CD8-positive, alpha-beta memory T cell (primary cell): Measurements from ENCODE around the gene DIAPH2. TPM values are rescaled to one million over a fixed set of nuclear protein-coding genes. Genes with fewer than 3 reads are reported as not detected.

Source experiments
- CTCF ChIA-PET: fragments of 350-600 bp; sonication (Branson Sonifier 250); formaldehyde crosslinking; loops from one replicate; lab custom pipeline; 2021; ENCODE audit warnings: antibody characterized with exemption; lab: Charles Lee
- POLR2A ChIA-PET: fragments of 350-600 bp; sonication (Branson Sonifier 250); formaldehyde crosslinking; loops from one replicate; lab custom pipeline; 2021; ENCODE audit warnings: antibody characterized with exemption; lab: Charles Lee
- DNase-seq, 5 donors: peaks; one replicate each; pipeline versions ENCODE4 v3.0.0 to v3.0.0-alpha.2; 2020 to 2022; ENCODE audit warnings: mixed read lengths in 1 of 5
- H3K27ac ChIP-seq: one replicate; pipeline ENCODE4 v1.7.0; 2013; ENCODE audit warnings: low read depth, mild to moderate bottlenecking, low read length, moderate library complexity
- H3K27me3 ChIP-seq: 2 replicates; pipeline ENCODE4 v1.7.0; 2013; ENCODE audit warnings: low read length, mild to moderate bottlenecking; ENCODE audit not compliant: insufficient read depth, poor library complexity, severe bottlenecking
- H3K36me3 ChIP-seq: 2 replicates; pipeline ENCODE4 v1.7.0; 2013; ENCODE audit warnings: mild to moderate bottlenecking, low read length, moderate library complexity; ENCODE audit not compliant: insufficient read depth
- H3K4me1 ChIP-seq: 2 replicates; pipeline ENCODE4 v1.7.0; 2013; ENCODE audit warnings: mild to moderate bottlenecking, low read length, moderate library complexity; ENCODE audit not compliant: insufficient read depth
- H3K4me3 ChIP-seq: 2 replicates; pipeline ENCODE4 v1.7.0; 2013; ENCODE audit warnings: mild to moderate bottlenecking, low read length
- H3K9me3 ChIP-seq: 2 replicates; pipeline ENCODE4 v1.7.0; 2013; ENCODE audit warnings: mild to moderate bottlenecking, low read length
- H3K27ac Mint-ChIP-seq, 8 donors: one replicate each; pipeline ENCODE4 v1.8.0; 2020 to 2021; ENCODE audit warnings: mixed read lengths in 8 of 8, mild to moderate bottlenecking in 6 of 8, inconsistent platforms in 3 of 8, moderate library complexity in 3 of 8
- H3K27me3 Mint-ChIP-seq, 2 donors: one replicate each; pipeline ENCODE4 v1.8.0; 2020 to 2021; ENCODE audit warnings: mixed read lengths in 2 of 2, mild to moderate bottlenecking in 1 of 2, moderate library complexity in 1 of 2
- H3K36me3 Mint-ChIP-seq, 3 donors: one replicate each; pipeline ENCODE4 v1.8.0; 2020 to 2021; ENCODE audit warnings: mixed read lengths in 3 of 3, inconsistent platforms in 1 of 3, mild to moderate bottlenecking in 1 of 3
- H3K4me1 Mint-ChIP-seq, 3 donors: one replicate each; pipeline ENCODE4 v1.8.0; 2020 to 2021; ENCODE audit warnings: mixed read lengths in 3 of 3, inconsistent platforms in 1 of 3, mild to moderate bottlenecking in 1 of 3
- H3K4me3 Mint-ChIP-seq, 7 donors: one replicate each; pipeline ENCODE4 v1.8.0; 2020 to 2021; ENCODE audit warnings: mixed read lengths in 7 of 7, mild to moderate bottlenecking in 6 of 7, moderate library complexity in 4 of 7, inconsistent platforms in 2 of 7
- H3K9me3 Mint-ChIP-seq, 5 donors: one replicate each; pipeline ENCODE4 v1.8.0; 2020 to 2022; ENCODE audit warnings: mixed read lengths in 5 of 5, mild to moderate bottlenecking in 3 of 5, moderate library complexity in 2 of 5, inconsistent platforms in 1 of 5
- polyA plus RNA-seq: library from polyadenylated mRNA; unstranded; fragments of 300-500 nt; fragmentation: Illumina TruSeq; gene quantifications from one replicate; pipeline ENCODE4 v1.2.3, GENCODE V29; 2021
- total RNA-seq, 2 experiments: library from RNA; stranded (reverse); gene quantifications; one replicate each; pipeline ENCODE4 v1.2.3, GENCODE V29; 2021

Gene DIAPH2
- total and polyA plus RNA-seq, 3 experiments from 2014 or later: 5.6 to 11.5 (median 6.0) TPM

DNA sequence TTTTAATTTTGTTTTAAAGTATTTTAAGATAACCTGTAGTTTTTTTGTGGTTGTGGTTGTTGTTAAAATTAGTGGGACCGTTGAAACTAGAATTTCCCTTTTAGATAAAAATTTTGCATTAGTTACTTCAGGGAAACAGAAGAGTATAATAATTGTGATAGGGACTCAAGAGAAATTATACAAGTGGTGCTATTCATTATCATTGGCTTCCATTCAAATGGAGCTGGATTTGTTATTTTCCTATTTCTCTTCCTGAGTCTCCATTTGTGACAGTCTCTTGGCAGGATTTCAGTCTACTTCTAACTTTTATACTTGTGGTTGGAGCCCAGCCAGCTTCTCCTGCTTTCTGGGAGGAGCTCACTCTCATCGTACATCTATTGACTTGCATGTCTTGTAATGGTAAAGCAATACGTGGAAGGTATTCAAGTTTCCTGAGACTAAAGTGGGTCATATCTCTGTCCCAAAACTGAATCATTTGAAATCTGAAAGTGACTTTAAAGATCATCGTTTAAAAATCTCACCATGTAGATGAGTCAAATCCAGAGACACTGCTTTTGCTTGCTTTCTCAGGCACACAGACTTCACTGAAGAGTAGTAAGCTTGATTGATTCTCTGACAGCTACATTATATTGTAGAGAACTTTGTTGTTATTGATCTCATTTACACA is 354.9 kb downstream of the DIAPH2 start:
- H3K4me3 ChIP-seq: no peak overlapping the region
- no peaks in the 10 kb centered on the region for H3K36me3 ChIP-seq
- no peaks in the 10 kb centered on the region for H3K4me1 ChIP-seq
- H3K9me3 ChIP-seq: no peaks in the 10 kb centered on the region
- ChIA-PET CTCF (no interaction called here), POLR2A (no interaction called here)
- peaks cover 0 to 5% (median 2%) of the 10 kb centered on the region in 3 donors for H3K36me3 Mint-ChIP-seq
- no peak overlapping the region for H3K4me3 Mint-ChIP-seq
- peaks cover 0 to 5% (median 0%) of the 10 kb centered on the region in 3 donors for H3K4me1 Mint-ChIP-seq
- H3K9me3 Mint-ChIP-seq: no peaks in the 10 kb centered on the region
- H3K27ac ChIP-seq: no peak overlapping the region
- peaks cover 0 to 1% of the 10 kb centered on the region in 2 donors for H3K27me3 Mint-ChIP-seq
- no peak overlapping the region for H3K27ac Mint-ChIP-seq
- DNase-seq: no peak
- H3K27me3 ChIP-seq: no peaks in the 10 kb centered on the region

- H3K27me3 Mint-ChIP-seq: no peaks in the 10 kb centered on the region
- DNase-seq: no peak
- H3K4me1 ChIP-seq: no peaks in the 10 kb centered on the region
- no peak overlapping the region for H3K4me3 Mint-ChIP-seq
- no peak overlapping the region for H3K27ac ChIP-seq
- H3K4me3 ChIP-seq: no peak overlapping the region
- H3K9me3 Mint-ChIP-seq: no peaks in the 10 kb centered on the region
- ChIA-PET CTCF (no interaction called here), POLR2A (no interaction called here)
- no peaks in the 10 kb centered on the region for H3K36me3 Mint-ChIP-seq
- H3K27ac Mint-ChIP-seq: no peak overlapping the region
- H3K9me3 ChIP-seq: no peaks in the 10 kb centered on the region
- no peaks in the 10 kb centered on the region for H3K27me3 ChIP-seq
- no peaks in the 10 kb centered on the region for H3K36me3 ChIP-seq
- no peaks in the 10 kb centered on the region for H3K4me1 Mint-ChIP-seq
Observed at GRCh38 chrX:97045470-97045869, 360.8 kb downstream of the DIAPH2 start.

GRCh38 chrX:97046867-97047266 is 362.2 kb downstream of the DIAPH2 start:
- no peaks in the 10 kb centered on the region for H3K36me3 Mint-ChIP-seq
- Histone ChIP-seq H3K27me3 (no peaks in the 10 kb centered on the region), H3K27ac (no peak overlapping the region), H3K4me3 (no peak overlapping the region), H3K4me1 (no peaks in the 10 kb centered on the region), H3K9me3 (no peaks in the 10 kb centered on the region), H3K36me3 (no peaks in the 10 kb centered on the region)
- ChIA-PET POLR2A (no interaction called here), CTCF (no interaction called here)
- no peak overlapping the region for H3K4me3 Mint-ChIP-seq
- no peaks in the 10 kb centered on the region for H3K4me1 Mint-ChIP-seq
- no peaks in the 10 kb centered on the region for H3K27me3 Mint-ChIP-seq
- no peak overlapping the region for H3K27ac Mint-ChIP-seq
- DNase-seq: no peak
- peaks cover 0 to under 1% (median 0%) of the 10 kb centered on the region in 5 donors for H3K9me3 Mint-ChIP-seq

DNA sequence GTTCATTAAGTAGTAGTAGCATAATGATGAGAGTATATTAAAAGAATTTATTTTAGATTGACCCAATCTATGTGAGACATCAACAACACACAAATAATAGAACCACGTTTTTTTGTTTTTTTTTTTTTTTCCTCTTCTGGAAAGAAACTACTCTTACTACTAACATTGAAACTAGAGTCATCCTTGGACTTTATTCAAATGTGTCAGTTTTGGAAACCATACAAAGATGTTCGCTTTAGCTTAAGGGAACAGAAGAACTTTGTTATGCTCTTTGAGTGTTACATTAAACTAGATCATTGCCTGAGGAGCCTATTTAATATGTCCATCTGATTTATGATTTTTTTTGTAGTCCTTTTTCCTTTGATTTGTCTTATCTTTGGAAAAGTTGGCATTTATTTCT is 365.8 kb downstream of the DIAPH2 start:
- ChIA-PET CTCF (no interaction called here), POLR2A (no interaction called here)
- no peaks in the 10 kb centered on the region for H3K4me1 ChIP-seq
- no peaks in the 10 kb centered on the region for H3K36me3 ChIP-seq
- Mint-ChIP-seq H3K27ac (no peak overlapping the region), H3K4me1 (no peaks in the 10 kb centered on the region), H3K36me3 (peaks cover 0 to 1% (median 0%) of the 10 kb centered on the region in 3 donors), H3K4me3 (no peak overlapping the region), H3K27me3 (no peaks in the 10 kb centered on the region), H3K9me3 (peaks cover 0 to 2% (median 0%) of the 10 kb centered on the region in 5 donors)
- no peak overlapping the region for H3K27ac ChIP-seq
- no peak overlapping the region for H3K4me3 ChIP-seq
- DNase-seq: no peak
- H3K27me3 ChIP-seq: no peaks in the 10 kb centered on the region
- H3K9me3 ChIP-seq: no peaks in the 10 kb centered on the region

DNA sequence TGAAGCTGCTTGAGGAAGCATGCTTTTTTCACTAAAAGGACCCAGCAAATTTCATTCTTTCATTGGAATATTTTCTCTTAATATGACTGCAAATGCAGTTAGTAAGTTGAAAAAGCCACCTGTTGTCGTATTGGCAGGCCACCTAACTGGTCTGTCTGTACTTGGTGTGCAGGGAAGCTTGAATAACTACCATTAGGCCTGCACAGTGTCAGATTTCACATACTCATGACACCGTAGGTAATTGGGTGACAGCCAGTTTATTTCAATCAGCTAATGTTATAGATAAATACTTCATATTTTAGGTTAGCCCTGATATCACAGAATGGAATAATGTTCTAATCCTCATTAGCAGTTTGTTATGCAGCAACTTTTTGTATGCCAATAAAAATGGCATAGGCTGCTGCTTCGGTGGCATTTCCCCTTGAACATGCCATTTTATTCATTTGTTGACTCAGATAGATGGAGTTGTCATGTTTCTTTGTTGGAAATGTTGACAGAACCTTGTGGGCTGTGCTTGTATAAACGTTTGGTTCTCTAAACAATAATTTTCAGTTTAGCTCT is 372.8 kb downstream of the DIAPH2 start:
- Histone ChIP-seq H3K4me1 (no peaks in the 10 kb centered on the region), H3K4me3 (no peak overlapping the region), H3K27ac (no peak overlapping the region), H3K27me3 (no peaks in the 10 kb centered on the region), H3K36me3 (no peaks in the 10 kb centered on the region), H3K9me3 (no peaks in the 10 kb centered on the region)
- H3K36me3 Mint-ChIP-seq: peaks cover under 1 to 4% (median 4%) of the 10 kb centered on the region in 3 donors
- CTCF ChIA-PET: no interaction called here
- no peak overlapping the region for H3K27ac Mint-ChIP-seq
- H3K4me1 Mint-ChIP-seq: no peaks in the 10 kb centered on the region
- no peak overlapping the region for H3K4me3 Mint-ChIP-seq
- H3K9me3 Mint-ChIP-seq: no peaks in the 10 kb centered on the region
- POLR2A ChIA-PET: no interaction called here
- no peak for DNase-seq
- no peaks in the 10 kb centered on the region for H3K27me3 Mint-ChIP-seq

- Histone ChIP-seq H3K27me3 (no peaks in the 10 kb centered on the region), H3K9me3 (no peaks in the 10 kb centered on the region), H3K4me1 (no peaks in the 10 kb centered on the region), H3K27ac (no peak overlapping the region), H3K4me3 (no peak overlapping the region), H3K36me3 (no peaks in the 10 kb centered on the region)
- H3K27me3 Mint-ChIP-seq: no peaks in the 10 kb centered on the region
- H3K36me3 Mint-ChIP-seq: peaks cover 0 to 4% (median 4%) of the 10 kb centered on the region in 3 donors
- DNase-seq: no peak
- no peaks in the 10 kb centered on the region for H3K9me3 Mint-ChIP-seq
- no peaks in the 10 kb centered on the region for H3K4me1 Mint-ChIP-seq
- no peak overlapping the region for H3K27ac Mint-ChIP-seq
- ChIA-PET POLR2A (no interaction called here), CTCF (no interaction called here)
- no peak overlapping the region for H3K4me3 Mint-ChIP-seq
Observed at GRCh38 chrX:97060020-97060419, 375.4 kb downstream of the DIAPH2 start.

- Histone ChIP-seq H3K27ac (no peak overlapping the region), H3K9me3 (no peaks in the 10 kb centered on the region), H3K36me3 (no peaks in the 10 kb centered on the region), H3K4me3 (no peak overlapping the region), H3K27me3 (no peaks in the 10 kb centered on the region), H3K4me1 (no peaks in the 10 kb centered on the region)
- CTCF ChIA-PET: no interaction called here
- POLR2A ChIA-PET: no interaction called here
- Mint-ChIP-seq H3K9me3 (no peaks in the 10 kb centered on the region), H3K27ac (no peak overlapping the region), H3K27me3 (no peaks in the 10 kb centered on the region), H3K4me1 (no peaks in the 10 kb centered on the region), H3K36me3 (no peaks in the 10 kb centered on the region), H3K4me3 (no peak overlapping the region)
- DNase-seq: no peak
Observed at GRCh38 chrX:97065066-97065465, 380.4 kb downstream of the DIAPH2 start.

GRCh38 chrX:97065973-97066372 is 381.3 kb downstream of the DIAPH2 start:
- Mint-ChIP-seq H3K4me3 (no peak overlapping the region), H3K36me3 (peaks cover 0 to 2% (median 0%) of the 10 kb centered on the region in 3 donors), H3K4me1 (no peaks in the 10 kb centered on the region), H3K9me3 (no peaks in the 10 kb centered on the region), H3K27ac (no peak overlapping the region), H3K27me3 (no peaks in the 10 kb centered on the region)
- H3K9me3 ChIP-seq: no peaks in the 10 kb centered on the region
- DNase-seq: no peak
- CTCF ChIA-PET: no interaction called here
- POLR2A ChIA-PET: no interaction called here
- H3K27me3 ChIP-seq: no peaks in the 10 kb centered on the region
- no peaks in the 10 kb centered on the region for H3K36me3 ChIP-seq
- H3K4me3 ChIP-seq: no peak overlapping the region
- no peaks in the 10 kb centered on the region for H3K4me1 ChIP-seq
- H3K27ac ChIP-seq: no peak overlapping the region
